Measurements from ENCODE around the gene NGLY1. TPM values are rescaled to one million over a fixed set of nuclear protein-coding genes. Genes with fewer than 3 reads are reported as not detected.

Gene NGLY1
- total RNA-seq, 1 donor from 2014 or later, result 35.9 TPM

- DNase-seq (ENCODE audit: missing footprints) (no peak), ATAC-seq (no peak)
- intact Hi-C loops (cut with DNase I), result no loop called here
These were observed 99.8 kb downstream of the NGLY1 start for GRCh38 chr3:25683410-25683809.

GRCh38 chr3:25679642-25680302, 103.5 kb downstream of the NGLY1 start:
- intact Hi-C loops (cut with DNase I), result no loop called here
- ATAC-seq (no peak), DNase-seq (ENCODE audit: missing footprints) (no peak)

GRCh38 chr3:25679166-25679565, 104.1 kb downstream of the NGLY1 start:
- ATAC-seq, result no peak
- intact Hi-C loops (cut with DNase I), result no loop called here
- DNase-seq (ENCODE audit: missing footprints), result no peak

GRCh38 chr3:25678581-25678980, 104.7 kb downstream of the NGLY1 start:
- intact Hi-C loops (cut with DNase I), result no loop called here
- DNase-seq (ENCODE audit: missing footprints) (no peak), ATAC-seq (no peak)

- intact Hi-C loops (cut with DNase I), result no loop called here
- DNase-seq (ENCODE audit: missing footprints) (no peak), ATAC-seq (no peak)
These were observed 106.1 kb downstream of the NGLY1 start for GRCh38 chr3:25677121-25677520.

- intact Hi-C loops (cut with DNase I), result no loop called here
- ATAC-seq, result no peak
- no peak for DNase-seq (ENCODE audit: missing footprints)
These were observed 108.6 kb downstream of the NGLY1 start for GRCh38 chr3:25674670-25675069.

- intact Hi-C loops (cut with DNase I), result no loop called here
- ATAC-seq (no peak), DNase-seq (ENCODE audit: missing footprints) (no peak)
These were observed 109.4 kb downstream of the NGLY1 start for GRCh38 chr3:25673738-25674298.

Other genes starting within 250 kb of the NGLY1 start
- 90.3 TPM for gene TOP2B, start 118.5 kb downstream of the NGLY1 start, total RNA-seq
- 14.8 TPM for gene OXSM, start 6.6 kb upstream of the NGLY1 start, total RNA-seq

Measured in Right ventricle myocardium inferior (tissue), 1 donor.